Measurements from ENCODE around the gene ATP6V0A1.

Gene ATP6V0A1

GRCh38 chr17:42493319-42493718, 34.6 kb downstream of the ATP6V0A1 start:
- TF ChIP-seq CTCF (IDR thresholded peaks at IDR 0.05; ENCODE audit: insufficient read depth, missing control alignments): no peak
- DNase-seq (ENCODE audit: insufficient read length, low spot score) (no peak), FAIRE-seq (no peak)

GRCh38 chr17:42494673-42495072, 36.0 kb downstream of the ATP6V0A1 start:
- no peak for FAIRE-seq
- no peak for TF ChIP-seq CTCF (IDR thresholded peaks at IDR 0.05; ENCODE audit: insufficient read depth, missing control alignments)
- DNase-seq (ENCODE audit: insufficient read length, low spot score): no peak

GRCh38 chr17:42498828-42499227, 40.1 kb downstream of the ATP6V0A1 start:
- no peak for FAIRE-seq
- no peak for TF ChIP-seq CTCF (IDR thresholded peaks at IDR 0.05; ENCODE audit: insufficient read depth, missing control alignments)
- DNase-seq (ENCODE audit: insufficient read length, low spot score): no peak

GRCh38 chr17:42502091-42502490, 43.4 kb downstream of the ATP6V0A1 start:
- FAIRE-seq (no peak), DNase-seq (ENCODE audit: insufficient read length, low spot score) (no peak)
- no peak for TF ChIP-seq CTCF (IDR thresholded peaks at IDR 0.05; ENCODE audit: insufficient read depth, missing control alignments)

- no peak for FAIRE-seq
- no peak for TF ChIP-seq CTCF (IDR thresholded peaks at IDR 0.05; ENCODE audit: insufficient read depth, missing control alignments)
- no peak for DNase-seq (ENCODE audit: insufficient read length, low spot score)
Measured at GRCh38 chr17:42502926-42503325, 44.2 kb downstream of the ATP6V0A1 start.

GRCh38 chr17:42507671-42508070, 49.0 kb downstream of the ATP6V0A1 start:
- FAIRE-seq: no peak
- no peak for TF ChIP-seq CTCF (IDR thresholded peaks at IDR 0.05; ENCODE audit: insufficient read depth, missing control alignments)
- no peak for DNase-seq (ENCODE audit: insufficient read length, low spot score)

GRCh38 chr17:42508426-42509165, 49.9 kb downstream of the ATP6V0A1 start:
- DNase-seq (ENCODE audit: insufficient read length, low spot score) (no peak), FAIRE-seq (no peak)
- TF ChIP-seq CTCF (IDR thresholded peaks at IDR 0.05; ENCODE audit: insufficient read depth, missing control alignments): no peak

All from D721Med (cell line).